Aorta (tissue), 5 donors: Measurements from ENCODE around the gene ERC1. TPM values are rescaled to one million over a fixed set of nuclear protein-coding genes. Genes with fewer than 3 reads are reported as not detected.
"Not testable (repeated sequence)": the region's sequence is repeated elsewhere in the genome, so short reads cannot be mapped to it uniquely, and the experiment has no call there.

Experiments
- ATAC-seq: fragments of 200-7000 bp; cut with Tn5 transposase; one replicate; pipeline ENCODE4 v1.9.1; 2022; ENCODE audit warnings: moderate library complexity; ENCODE audit not compliant: low FRiP score
- DNase-seq, 2 donors: peaks; one replicate each; pipeline ENCODE4 v3.0.0-alpha.2; 2020
- H3K27ac ChIP-seq, 2 donors: one replicate each; pipeline ENCODE4 v1.5.1; 2013; ENCODE audit warnings: low read length in 2 of 2, mild to moderate bottlenecking in 2 of 2, moderate library complexity in 2 of 2, control low read depth in 1 of 2, inconsistent platforms in 1 of 2, low read depth in 1 of 2
- H3K27me3 ChIP-seq, 2 donors: one replicate each; pipeline ENCODE4 v1.6.1; 2013; ENCODE audit warnings: control low read depth in 1 of 2, low read length in 1 of 2, mild to moderate bottlenecking in 1 of 2, moderate library complexity in 1 of 2; ENCODE audit not compliant: insufficient read depth in 2 of 2, control insufficient read depth in 1 of 2
- H3K36me3 ChIP-seq, 2 donors: one replicate each; pipeline ENCODE4 v1.6.1; 2013; ENCODE audit warnings: control low read depth in 1 of 2, low read length in 1 of 2, mild to moderate bottlenecking in 1 of 2; ENCODE audit not compliant: insufficient read depth in 2 of 2, control insufficient read depth in 1 of 2
- H3K4me1 ChIP-seq, 2 donors: one replicate each; pipeline ENCODE4 v1.6.1; 2013; ENCODE audit warnings: low read length in 2 of 2, control low read depth in 1 of 2, mild to moderate bottlenecking in 1 of 2, moderate library complexity in 1 of 2; ENCODE audit not compliant: insufficient read depth in 2 of 2, control insufficient read depth in 1 of 2
- H3K4me3 ChIP-seq, 2 donors: one replicate each; pipeline ENCODE4 v1.5.1; 2013; ENCODE audit warnings: low read length in 2 of 2, control low read depth in 1 of 2, mild to moderate bottlenecking in 1 of 2
- H3K9me3 ChIP-seq: one replicate; pipeline ENCODE4 v1.6.1; 2013; ENCODE audit warnings: mild to moderate bottlenecking, low read length; ENCODE audit not compliant: control insufficient read depth
- WGBS, 2 donors: extraction: QIAGEN DNeasy Blood & Tissue Kit; methylation state at CpG; one replicate each; pipeline ENCODE4 v1.1.7; 2013; 5-methylcytosine and 5-hydroxymethylcytosine counted together
- intact Hi-C, 2 donors: fragments of 100-400 bp; cut with DNase I; formaldehyde crosslinking; loops; one replicate each; pipeline versions ENCODE4 v1.14.2 to v1.15.0; 2022
- polyA plus RNA-seq, 2 donors: library from polyadenylated mRNA; stranded (reverse); fragments of 200-250 nt; gene quantifications; one replicate each; pipeline ENCODE4 v1.2.3, GENCODE V29; 2013
- total RNA-seq, 2 donors: library from RNA; stranded (reverse); fragmentation: NEBNext Ultra II Directional; extraction: Animal tissue kit (Norgen Biotek cat#: 25700); gene quantifications; one replicate each; pipeline ENCODE4 v1.2.1, GENCODE V29; 2021
- donor health status: healthy with polysubstance abuse.
- donor health status: Bipolar disorder and iron deficiency.
- donor health status: DM: no; HTN: no; CAD: no.
- donor health status: DM: no; HTN: no; CAD: no.
- donor health status: DM: yes; HTN: yes; CAD: no.

ERC1 gene
- total and polyA plus RNA-seq, 4 donors = 8.1 to 99.8 (median 45.3) TPM

- H3K4me3 ChIP-seq = no peak overlapping the region
- intact Hi-C loops = no loop called here
- 73 to 75% methylated on average over 8 of the region's 8 CpGs for WGBS, 2 donors
- H3K27ac ChIP-seq = no peak overlapping the region
- peaks cover 1 to 7% of the 10 kb centered on the region in 2 donors for H3K4me1 ChIP-seq
- no peak for ATAC-seq
- no peaks in the 10 kb centered on the region for H3K9me3 ChIP-seq
- DNase-seq = no peak
- H3K36me3 ChIP-seq = no peaks in the 10 kb centered on the region
- no peaks in the 10 kb centered on the region for H3K27me3 ChIP-seq
These were observed 57.1 kb downstream of the ERC1 start for GRCh38 chr12:1047898-1048660.

DNA sequence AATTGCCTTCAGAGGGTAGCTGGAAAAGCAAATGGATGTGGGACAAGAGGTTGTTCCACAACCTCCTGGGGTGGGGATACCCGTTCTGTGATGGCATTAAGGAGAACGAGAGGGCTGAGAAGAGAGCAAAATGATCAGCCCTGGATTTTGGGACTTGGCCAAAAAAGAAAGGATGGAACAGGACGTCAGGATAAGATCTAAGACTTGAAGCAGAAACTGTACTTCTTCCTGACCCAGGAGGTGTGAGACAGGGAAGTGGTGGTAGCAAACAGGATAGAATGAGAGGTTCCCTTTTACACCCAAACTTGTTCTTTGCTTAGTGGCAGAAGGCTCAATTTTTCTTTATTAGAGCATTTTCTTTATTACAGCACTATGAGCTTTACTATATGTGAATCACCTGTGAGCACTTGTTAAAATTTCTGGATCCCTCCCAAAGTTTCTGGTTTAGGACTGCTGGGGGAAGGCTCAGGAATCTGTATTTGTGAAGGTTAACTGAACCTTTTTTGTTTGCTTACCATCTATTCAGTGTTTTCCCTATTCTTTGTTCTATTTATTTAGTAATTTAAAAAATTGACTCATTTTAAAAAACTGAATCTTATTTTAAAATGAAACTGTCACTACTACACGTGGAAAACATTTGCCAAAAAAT is 59.2 kb downstream of the ERC1 start:
- ATAC-seq = no peak
- WGBS, 2 donors = 80 to 83% methylated on average over 4 of the region's 4 CpGs

GRCh38 chr12:1051672-1052071 is 60.6 kb downstream of the ERC1 start:
- H3K9me3 ChIP-seq, H3K4me1 ChIP-seq, intact Hi-C loops, H3K4me3 ChIP-seq, H3K36me3 ChIP-seq, DNase-seq, ATAC-seq, H3K27me3 ChIP-seq, H3K27ac ChIP-seq: not testable (repeated sequence)
- whole genome bisulfite sequencing, 2 donors = 83 to 92% methylated on average over 8 of the region's 8 CpGs

More for the DNA sequence above, 59.2 kb downstream of the ERC1 start:
- Histone ChIP-seq H3K36me3 (no peaks in the 10 kb centered on the region), H3K9me3 (no peaks in the 10 kb centered on the region), H3K27me3 (no peaks in the 10 kb centered on the region), H3K27ac (no peak overlapping the region), H3K4me1 (peaks cover 1 to 7% of the 10 kb centered on the region in 2 donors), H3K4me3 (no peak overlapping the region)
- DNase-seq = no peak
- intact Hi-C loops = no loop called here

GRCh38 chr12:1053690-1054089 is 62.7 kb downstream of the ERC1 start:
- no peaks in the 10 kb centered on the region for H3K27me3 ChIP-seq
- no peaks in the 10 kb centered on the region for H3K36me3 ChIP-seq
- H3K4me3 ChIP-seq = no peak overlapping the region
- no peak overlapping the region for H3K27ac ChIP-seq
- intact Hi-C loops = no loop called here
- ATAC-seq (no peak), DNase-seq (no peak)
- H3K4me1 ChIP-seq = peaks cover 0 to 4% of the 10 kb centered on the region in 2 donors
- H3K9me3 ChIP-seq = no peaks in the 10 kb centered on the region

DNA sequence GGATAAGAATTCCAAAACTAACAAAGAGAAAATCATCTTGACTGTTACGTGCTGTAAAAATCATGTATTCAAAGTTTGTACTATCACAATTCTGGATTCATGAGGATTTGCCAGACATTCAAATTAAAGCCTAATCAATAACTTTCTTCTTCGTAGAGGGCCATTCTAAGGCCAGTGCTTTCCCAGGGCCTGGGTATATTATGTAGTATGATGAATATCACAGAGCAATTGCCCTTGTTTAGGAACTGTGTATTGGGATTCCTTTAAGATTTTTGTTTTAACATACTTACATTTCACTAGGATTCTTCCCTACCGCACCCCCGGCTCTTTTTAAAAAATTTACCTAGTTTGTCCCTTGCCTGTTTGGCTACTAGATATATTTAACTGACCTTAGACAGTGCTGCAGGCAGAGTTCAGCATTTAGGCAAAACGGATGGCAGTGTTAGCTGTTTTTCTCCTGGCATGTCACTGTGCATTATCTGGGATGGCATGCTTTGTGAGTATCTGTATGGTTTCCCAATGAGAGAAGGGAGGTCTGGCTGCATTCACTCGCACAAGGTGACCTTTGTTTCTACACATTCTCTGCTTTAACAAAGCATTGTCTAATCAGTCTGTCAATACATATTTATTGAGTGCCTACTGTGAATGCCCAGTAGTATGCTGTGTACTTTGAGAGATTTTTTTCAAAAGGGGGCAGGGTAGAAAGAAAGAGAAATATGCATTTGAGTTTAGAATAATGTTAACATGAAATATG is 63.3 kb downstream of the ERC1 start:
- no peaks in the 10 kb centered on the region for H3K27me3 ChIP-seq
- H3K27ac ChIP-seq = no peak overlapping the region
- no peak overlapping the region for H3K4me3 ChIP-seq
- no peaks in the 10 kb centered on the region for H3K36me3 ChIP-seq
- no peak for DNase-seq
- WGBS, 2 donors = 45 to 52% methylated on average over 6 of the region's 6 CpGs
- peaks cover 0 to 4% of the 10 kb centered on the region in 2 donors for H3K4me1 ChIP-seq
- H3K9me3 ChIP-seq = no peaks in the 10 kb centered on the region
- intact Hi-C loops = no loop called here
- no peak for ATAC-seq

GRCh38 chr12:1056390-1056789 is 65.4 kb downstream of the ERC1 start:
- 82 to 88% methylated on average over 4 of the region's 4 CpGs for WGBS, 2 donors
- H3K36me3 ChIP-seq = no peaks in the 10 kb centered on the region
- no peaks in the 10 kb centered on the region for H3K27me3 ChIP-seq
- ATAC-seq (no peak), DNase-seq (no peak)
- no peak overlapping the region for H3K4me3 ChIP-seq
- no peak overlapping the region for H3K27ac ChIP-seq
- H3K9me3 ChIP-seq = no peaks in the 10 kb centered on the region
- intact Hi-C loops = no loop called here
- peaks cover 0 to 4% of the 10 kb centered on the region in 2 donors for H3K4me1 ChIP-seq

DNA sequence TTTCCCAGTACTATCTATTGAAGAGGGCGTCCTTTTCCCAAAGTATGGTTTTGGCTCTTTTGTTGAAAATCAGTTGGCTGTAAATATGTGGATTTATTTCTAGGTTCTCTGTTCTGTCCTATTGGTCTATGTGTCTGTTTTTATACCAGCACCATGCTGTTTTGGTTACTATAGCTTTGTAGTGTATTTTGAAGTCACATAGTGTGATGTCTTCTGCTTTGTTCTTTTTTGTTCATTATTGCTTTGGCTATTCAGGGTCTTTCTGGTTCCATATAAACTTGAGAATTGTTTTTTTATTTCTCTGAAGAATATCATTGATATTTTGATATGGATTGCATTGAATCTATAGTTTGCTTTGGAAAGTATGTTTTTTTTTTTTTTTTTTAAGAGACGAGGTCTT is 67.4 kb downstream of the ERC1 start:
- Histone ChIP-seq H3K9me3 (no peaks in the 10 kb centered on the region), H3K4me1 (peaks cover 0 to 4% of the 10 kb centered on the region in 2 donors), H3K4me3 (no peak overlapping the region), H3K36me3 (no peaks in the 10 kb centered on the region), H3K27ac (no peak overlapping the region), H3K27me3 (no peaks in the 10 kb centered on the region)
- no peak for ATAC-seq
- intact Hi-C loops = no loop called here
- 99 to 100% methylated on average over 2 of the region's 2 CpGs for WGBS, 2 donors
- no peak for DNase-seq

DNA sequence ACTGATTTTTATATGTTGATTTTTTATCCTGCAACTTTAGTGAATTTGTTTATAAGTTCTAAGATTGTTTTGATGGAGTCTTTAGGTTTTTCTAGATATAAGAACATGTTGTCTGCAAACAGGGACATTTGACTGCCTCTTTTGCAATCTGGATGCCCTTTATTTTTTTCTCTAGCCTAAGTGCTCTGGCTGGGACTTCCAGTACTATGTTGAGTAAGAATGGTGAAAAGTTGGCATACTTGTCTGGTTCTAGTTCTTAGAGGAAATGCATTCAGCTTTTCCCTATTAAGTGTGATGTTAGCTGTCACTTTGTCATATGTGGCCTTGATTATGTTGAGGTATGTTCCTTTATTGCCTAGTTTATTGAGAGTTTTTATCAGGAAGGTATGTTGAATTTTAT is 68.1 kb downstream of the ERC1 start:
- DNase-seq = no peak
- no peaks in the 10 kb centered on the region for H3K4me1 ChIP-seq
- ATAC-seq = no peak
- no peaks in the 10 kb centered on the region for H3K9me3 ChIP-seq
- H3K36me3 ChIP-seq = no peaks in the 10 kb centered on the region
- no peak overlapping the region for H3K27ac ChIP-seq
- intact Hi-C loops = no loop called here
- no peak overlapping the region for H3K4me3 ChIP-seq
- H3K27me3 ChIP-seq = no peaks in the 10 kb centered on the region
